Stimulated activated CD8-positive, alpha-beta memory T cell treated with anti-CD3 and anti-CD28 coated beads, Interleukin-4, amount 100 ng/mL, for 48 hours (primary cell): ENCODE data around the gene POU3F1.
A peak's percentile ranks its signal among the peaks of the same experiment; 100 is the strongest.
"Not testable (repeated sequence)": the region's sequence is repeated elsewhere in the genome, so short reads cannot be mapped to it uniquely, and the experiment has no call there.

Experiments
- DNase-seq: peaks from one replicate; pipeline ENCODE4 v3.0.0-alpha.2; 2020

POU3F1 gene

DNA sequence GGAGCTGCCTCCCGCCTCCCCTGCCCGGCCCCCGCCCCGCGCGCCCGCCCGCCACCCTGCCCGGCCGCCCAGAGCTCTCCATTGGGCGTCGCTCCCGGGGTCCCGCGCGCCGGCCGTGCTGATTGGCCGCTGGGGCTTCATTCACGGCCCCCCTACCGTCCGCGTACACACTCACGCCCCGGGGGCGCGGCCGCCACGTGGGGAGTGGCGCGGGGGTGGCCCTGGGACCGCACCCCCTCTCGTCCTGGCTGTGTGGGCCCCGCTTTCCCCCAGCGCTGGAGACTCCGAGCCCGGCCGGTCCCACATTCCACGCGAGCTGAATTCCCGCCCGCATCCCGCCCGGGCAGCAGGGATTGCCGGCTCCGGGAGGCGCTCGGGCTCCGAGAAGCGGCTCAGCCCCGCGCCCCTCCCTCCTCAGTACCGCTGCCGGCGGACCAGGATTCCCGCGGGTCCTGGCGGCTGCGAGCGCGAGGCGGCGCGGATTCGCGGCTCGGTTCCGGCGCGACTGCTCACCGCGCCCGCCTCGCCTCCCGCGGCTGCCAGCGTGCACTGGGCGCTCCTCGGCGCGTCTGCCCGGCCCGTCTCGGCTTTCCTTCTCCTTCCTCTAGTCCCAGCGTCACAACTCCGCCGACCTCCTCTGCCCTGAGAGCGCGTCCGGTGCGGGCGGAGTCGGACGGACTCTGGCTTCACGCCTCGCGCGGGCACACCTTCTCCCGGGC is 450 bp upstream of the POU3F1 start:
- DNase-seq: peak; percentile 84

DNA sequence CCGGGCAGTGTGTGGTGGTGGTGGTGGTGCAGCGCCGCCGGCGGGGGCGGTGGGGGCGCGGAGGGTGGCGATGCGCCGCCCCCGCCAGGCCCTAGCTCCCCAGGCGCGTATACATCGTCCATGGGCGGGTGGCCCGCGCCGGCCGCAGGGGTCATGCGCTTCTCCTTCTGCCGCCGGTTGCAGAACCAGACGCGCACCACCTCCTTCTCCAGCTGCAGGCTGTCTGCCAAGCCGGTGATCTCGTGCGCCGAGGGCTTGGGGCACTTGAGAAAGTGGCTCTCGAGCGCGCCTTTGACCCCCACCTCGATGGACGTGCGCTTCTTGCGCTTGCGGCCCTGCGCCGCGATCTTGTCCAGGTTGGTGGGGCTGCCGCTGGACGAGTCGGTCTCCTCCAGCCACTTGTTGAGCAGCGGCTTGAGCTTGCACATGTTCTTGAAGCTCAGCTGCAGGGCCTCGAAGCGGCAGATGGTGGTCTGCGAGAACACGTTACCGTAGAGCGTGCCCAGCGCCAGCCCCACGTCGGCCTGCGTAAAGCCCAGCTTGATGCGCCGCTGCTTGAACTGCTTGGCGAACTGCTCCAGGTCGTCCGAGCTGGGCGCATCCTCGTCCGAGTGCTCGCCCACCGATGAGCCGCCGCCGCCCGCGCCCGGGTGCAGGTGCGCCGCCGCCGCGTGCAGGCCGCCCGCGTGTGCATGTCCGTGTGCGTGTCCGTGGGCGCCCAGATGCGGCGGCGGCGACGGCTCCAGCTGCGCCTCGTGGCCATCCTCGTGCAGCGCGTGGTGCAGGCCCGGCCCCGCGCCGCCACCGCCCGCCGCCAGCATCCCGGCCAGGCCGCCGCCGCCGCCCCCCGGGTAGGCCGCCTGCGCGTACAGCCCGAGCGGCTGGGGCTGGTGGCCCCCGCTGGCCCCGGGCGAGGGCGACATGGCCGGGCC is 926 bp downstream of the POU3F1 start:
- no peak for DNase-seq

- DNase-seq: no peak
Observed at GRCh38 chr1:38044221-38045215, 2.1 kb downstream of the POU3F1 start.

GRCh38 chr1:38043036-38043747 is 3.4 kb downstream of the POU3F1 start:
- DNase-seq: no peak

DNA sequence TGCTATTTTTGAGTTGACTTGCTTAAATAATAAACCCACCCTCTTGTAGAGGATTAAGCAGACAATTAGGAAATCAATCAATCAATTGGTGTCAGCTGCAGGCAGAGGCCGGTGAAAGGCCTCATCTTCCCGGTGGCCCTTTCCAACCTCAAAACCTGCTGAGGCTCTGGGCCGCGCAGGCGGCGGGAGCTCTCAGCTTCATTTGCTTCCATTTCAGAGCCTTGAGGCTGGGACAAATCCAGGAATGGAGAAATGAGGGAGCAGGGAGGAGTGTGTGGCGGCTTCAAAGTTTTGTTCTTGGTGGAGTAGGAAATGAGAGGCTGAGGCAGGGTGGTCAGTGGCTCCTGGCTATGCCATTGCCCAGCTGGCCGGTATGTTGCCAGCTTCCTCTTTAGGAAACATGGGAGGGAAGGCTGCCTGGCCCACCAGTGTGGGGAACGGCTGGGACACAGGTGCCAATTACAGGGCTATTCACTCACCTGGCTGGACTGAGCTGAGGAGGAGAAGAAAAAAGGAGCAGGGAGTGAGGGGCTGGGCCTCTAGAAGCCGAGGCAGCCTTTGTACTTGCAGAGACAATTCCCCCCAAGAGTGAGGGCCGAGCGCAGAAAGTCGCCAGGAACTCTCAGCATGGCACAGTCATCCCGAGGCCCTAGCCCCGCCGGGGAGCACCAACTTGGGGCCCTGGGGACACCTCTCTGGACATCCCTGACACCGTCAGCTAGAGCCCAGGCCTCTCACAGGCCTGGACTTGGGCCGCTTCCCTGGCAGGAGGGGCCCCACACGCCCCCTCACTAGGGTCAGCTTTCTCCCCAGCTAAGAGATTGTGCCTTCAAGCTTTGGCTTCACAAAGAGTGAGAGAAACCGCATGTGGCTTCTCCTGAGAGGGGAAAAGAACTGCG is 4.4 kb downstream of the POU3F1 start:
- DNase-seq: no peak

DNA sequence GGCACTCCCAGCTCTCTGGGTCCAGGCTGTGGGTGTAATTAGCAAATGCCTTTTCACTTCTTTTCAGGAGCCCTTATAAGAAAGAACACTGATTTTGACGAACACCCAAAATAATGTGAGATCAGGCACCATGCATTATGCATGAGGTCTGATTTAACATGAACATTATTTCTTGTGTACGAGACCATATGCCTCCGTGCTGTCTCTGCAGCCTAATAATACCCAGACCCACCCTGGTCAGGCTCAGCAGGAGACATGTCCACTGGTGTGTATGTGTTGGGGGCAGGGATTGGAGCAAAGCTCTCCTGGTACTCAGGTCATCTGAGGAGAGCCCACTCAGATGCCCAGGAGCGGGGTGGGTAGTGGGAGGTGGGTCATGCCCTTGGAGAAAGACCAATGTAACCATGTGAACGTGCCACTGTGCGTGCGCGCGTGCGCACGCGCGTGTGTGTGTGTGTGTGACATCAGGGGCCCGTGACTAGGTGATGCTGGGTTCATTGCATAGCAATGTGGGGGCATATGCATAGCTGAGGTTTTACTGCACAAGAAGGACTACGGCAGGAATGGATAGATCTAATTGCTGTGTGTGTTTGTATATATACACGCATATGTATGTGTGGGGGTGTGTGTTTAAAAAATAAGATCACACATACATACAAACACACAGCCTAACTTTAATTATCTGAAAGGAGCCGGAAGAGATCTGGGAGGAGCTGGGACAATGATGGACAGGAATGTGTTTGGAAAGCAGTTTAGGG is 7.1 kb downstream of the POU3F1 start:
- DNase-seq: no peak

GRCh38 chr1:38038861-38039260 is 7.7 kb downstream of the POU3F1 start:
- DNase-seq: no peak

DNA sequence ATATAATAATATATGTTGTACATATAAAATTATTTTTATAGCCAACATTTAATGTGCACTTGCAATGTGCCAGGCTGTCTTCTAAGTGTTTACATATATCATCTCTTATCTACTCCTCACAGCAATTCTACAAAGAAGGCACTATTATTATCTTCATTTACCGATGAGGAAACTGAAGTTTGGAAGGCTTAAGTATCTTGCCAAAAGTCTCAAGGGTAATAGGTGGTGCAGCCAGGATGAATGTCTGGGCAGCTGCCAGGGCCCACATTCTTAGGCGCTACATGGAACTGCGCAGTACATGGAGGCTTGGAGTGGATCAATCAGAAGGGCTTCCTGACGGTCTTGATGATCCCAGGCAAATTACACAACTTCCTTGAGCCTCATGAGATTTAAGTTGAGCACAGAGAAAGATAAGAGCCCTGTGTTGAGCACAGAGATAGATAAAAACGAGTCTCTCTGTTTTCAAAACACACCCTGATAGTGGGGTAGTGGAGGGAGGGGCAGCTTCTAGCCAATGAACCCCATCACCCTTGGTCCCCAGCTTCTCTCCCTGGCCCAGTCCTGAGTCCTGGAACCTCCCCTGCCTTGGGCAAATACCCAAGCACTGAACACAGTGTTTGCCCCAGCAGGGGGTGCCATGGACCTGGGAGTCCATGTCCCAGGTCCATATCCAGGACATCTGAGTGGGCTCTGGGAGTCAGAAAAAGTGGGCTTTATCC is 9.2 kb downstream of the POU3F1 start:
- DNase-seq: no peak

- DNase-seq: no peak
Observed at GRCh38 chr1:38034871-38035270, 11.7 kb downstream of the POU3F1 start.

DNA sequence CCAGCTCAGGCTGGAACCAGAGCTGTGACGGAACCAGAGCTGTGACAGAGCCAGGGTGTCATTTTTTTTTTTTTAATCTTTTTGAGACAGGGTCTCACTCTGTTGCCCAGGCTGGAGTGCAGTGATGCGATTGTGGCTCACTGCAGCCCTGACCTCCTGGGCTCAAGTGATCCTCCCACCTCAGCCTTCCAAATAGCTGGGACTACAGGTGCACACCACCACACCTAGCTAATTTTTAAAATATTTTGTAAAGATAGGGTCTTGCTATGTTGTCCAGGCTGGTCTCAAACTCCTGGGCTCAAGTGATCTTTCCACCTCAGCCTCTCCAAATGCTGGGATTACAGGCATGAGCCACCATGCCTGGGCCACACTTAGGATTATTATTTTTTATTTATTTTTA is 13.6 kb downstream of the POU3F1 start:
- not testable (repeated sequence) for DNase-seq

- no peak for DNase-seq
Observed at GRCh38 chr1:38031513-38031866, 15.1 kb downstream of the POU3F1 start.

DNA sequence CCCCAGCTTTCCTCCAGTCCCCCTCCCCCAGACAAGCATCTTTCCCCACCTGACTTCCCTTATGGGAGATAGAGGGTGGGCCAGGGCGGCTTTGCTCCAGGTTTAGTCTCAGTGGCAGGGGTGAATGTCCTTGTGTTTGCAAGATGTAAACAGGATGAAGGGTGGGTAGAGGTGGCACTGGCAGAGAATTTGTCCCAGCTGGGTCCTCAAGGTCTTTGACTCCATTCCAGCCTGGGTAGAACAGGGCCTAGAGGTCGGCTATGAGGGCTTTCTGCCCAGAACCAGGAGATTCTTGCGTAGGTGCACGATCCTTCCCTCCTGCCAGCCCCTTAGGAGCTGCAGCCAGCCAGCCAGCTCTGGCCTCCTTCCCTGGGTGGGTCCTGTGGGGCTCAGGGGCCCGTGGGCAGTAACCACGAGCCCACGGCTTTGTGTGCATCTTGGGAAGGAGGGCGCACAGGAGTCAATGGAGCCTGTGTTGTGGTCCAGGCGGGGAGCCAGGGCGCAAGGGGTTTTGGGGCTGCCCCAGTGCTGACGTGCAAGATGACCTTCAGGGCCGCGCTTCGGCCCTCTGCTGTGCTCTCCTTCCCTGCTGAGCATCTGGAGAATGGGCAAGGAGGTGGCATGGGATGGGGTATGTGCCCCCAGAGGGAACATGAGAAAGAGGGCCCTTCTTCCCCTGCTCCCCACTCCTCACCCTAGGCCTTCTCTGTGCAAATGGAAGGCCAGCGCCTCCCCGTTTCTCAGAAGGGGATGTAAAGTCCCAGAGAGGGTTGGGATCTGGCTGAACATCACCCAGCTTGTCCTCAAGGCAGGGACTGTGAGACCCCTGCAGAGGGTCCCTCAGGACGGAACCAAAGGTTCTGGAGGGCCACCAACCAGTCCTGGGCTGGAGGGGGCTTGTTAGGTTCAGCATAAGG is 15.7 kb downstream of the POU3F1 start:
- DNase-seq: no peak

- peak; percentile 86 for DNase-seq
Observed at GRCh38 chr1:38029685-38030511, 16.7 kb downstream of the POU3F1 start.

GRCh38 chr1:38029081-38029681 is 17.4 kb downstream of the POU3F1 start:
- DNase-seq: no peak

GRCh38 chr1:38028671-38029070 is 17.9 kb downstream of the POU3F1 start:
- DNase-seq: no peak

DNA sequence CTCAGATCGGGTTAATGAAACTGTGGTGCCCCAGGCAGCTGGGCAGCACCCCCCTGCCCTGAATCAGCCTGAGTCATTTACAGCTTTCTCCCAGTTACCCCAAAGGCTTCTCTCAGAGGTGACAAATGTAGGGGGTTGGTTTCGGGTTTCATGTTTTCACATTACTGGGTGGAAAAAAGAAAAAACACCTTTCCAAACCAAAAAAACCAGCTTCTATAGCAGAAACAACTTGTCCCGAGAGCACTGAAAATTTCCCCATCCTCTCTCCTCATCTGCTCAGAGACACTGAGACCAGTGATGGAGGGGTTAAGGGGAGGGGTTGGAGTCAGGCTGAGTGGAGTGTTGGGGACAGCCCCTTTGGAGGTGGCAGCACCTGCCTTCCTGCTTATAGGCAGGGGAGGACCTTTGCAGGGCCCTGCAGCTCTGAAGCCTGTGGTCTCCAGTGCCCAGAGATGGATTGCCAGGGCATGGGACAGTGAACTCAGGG is 18.4 kb downstream of the POU3F1 start:
- DNase-seq: peak; percentile 84
